A549 (cell line): Measurements from ENCODE around the gene PNPLA4. TPM values are rescaled to one million over a fixed set of nuclear protein-coding genes. Genes with fewer than 3 reads are reported as not detected.

ENCODE experiments used
- ATAC-seq, 2 experiments: fragments of 200-7000 bp in 1 of 2; fragments of >200 bp in 1 of 2; cut with Nextera tagmentation in 1 of 2; cut with Tn5 transposase in 1 of 2; 3 replicates each; pipeline versions ENCODE4 v1.8.0 to v1.9.1; 2018 to 2020; ENCODE audit warnings: mild to moderate bottlenecking in 1 of 2, moderate library complexity in 1 of 2
- CTCF ChIA-PET: fragments of 300-600 bp; sonication (Branson Sonifier 250); formaldehyde crosslinking; extraction: SDS; loops from one replicate; lab custom pipeline; 2021; ENCODE audit warnings: antibody characterized with exemption, inconsistent platforms; lab: Yijun Ruan, JAX
- POLR2A ChIA-PET: fragments of 350-600 bp; formaldehyde crosslinking; extraction: SDS; loops from one replicate; lab custom pipeline; 2021; ENCODE audit warnings: antibody characterized with exemption, inconsistent platforms; lab: Yijun Ruan, JAX
- DNase-seq, 2 experiments: peaks; one replicate each; pipeline versions ENCODE4 v3.0.0 to v3.0.0-alpha.2; 2011 to 2016; ENCODE audit warnings: low read depth in 1 of 2, low spot score in 1 of 2
- FAIRE-seq: peaks from 2 replicates; lab custom pipeline; 2011; peaks lifted over from hg19 to GRCh38; lab: Jason Lieb, UNC
- H3K27ac ChIP-seq, 2 experiments: fragments of >200 bp; sonication (Bioruptor Twin); formaldehyde crosslinking; 3 replicates each; pipeline ENCODE4 v1.5.1; 2016 to 2017
- H3K4me1 ChIP-seq: fragments of >200 bp; sonication (Bioruptor Twin); formaldehyde crosslinking; 3 replicates; pipeline ENCODE4 v1.6.1; 2016
- H3K4me2 ChIP-seq: fragments of >200 bp; sonication (Bioruptor Twin); formaldehyde crosslinking; 3 replicates; pipeline ENCODE4 v1.6.1; 2016
- H3K4me3 ChIP-seq: fragments of >200 bp; sonication (Bioruptor Twin); formaldehyde crosslinking; 3 replicates; pipeline ENCODE4 v1.5.1; 2016
- H3K9me3 ChIP-seq: fragments of >200 bp; sonication (Bioruptor Twin); formaldehyde crosslinking; 3 replicates; pipeline ENCODE4 v1.6.1; 2016
- ATOH8 ChIP-seq: fragments of 250-450 bp; sonication (Bioruptor Pico); IDR thresholded peaks from 2 replicates; pipeline ENCODE4 v1.5.0; 2020; ENCODE audit warnings: low read depth, mild to moderate bottlenecking, moderate library complexity
- BHLHE40 ChIP-seq: IDR thresholded peaks from 2 replicates; pipeline ENCODE4 v1.6.1; 2012; ENCODE audit warnings: low read depth, low read length, inconsistent platforms
- CBX2 ChIP-seq: fragments of 200-600 bp; sonication (generic); IDR thresholded peaks from 2 replicates; pipeline ENCODE4 v1.6.1; 2016; ENCODE audit warnings: low read depth, mild to moderate bottlenecking, borderline replicate concordance
- CEBPB ChIP-seq, 2 experiments: fragments of >200 bp in 1 of 2; sonication (Bioruptor Twin) in 1 of 2; formaldehyde crosslinking in 1 of 2; IDR thresholded peaks; 2 replicates each; pipeline ENCODE4 v1.6.1; 2012 to 2016
- CHD4 ChIP-seq: fragments of 200-600 bp; sonication (generic); IDR thresholded peaks from 2 replicates; pipeline ENCODE4 v1.6.1; 2016; ENCODE audit warnings: antibody characterized with exemption, mild to moderate bottlenecking, borderline replicate concordance
- CTCF ChIP-seq: fragments of >200 bp; sonication (Bioruptor Twin); formaldehyde crosslinking; IDR thresholded peaks from 3 replicates; pipeline ENCODE4 v1.5.1; 2016
- ESRRA ChIP-seq: fragments of 150-350 bp; IDR thresholded peaks from 2 replicates; pipeline ENCODE4 v1.6.1; 2014; ENCODE audit warnings: mild to moderate bottlenecking, low read length, borderline replicate concordance
- FOXS1 ChIP-seq: fragments of 250-450 bp; sonication (Bioruptor Pico); IDR thresholded peaks from 2 replicates; pipeline ENCODE4 v1.5.0; 2020; ENCODE audit warnings: mild to moderate bottlenecking, moderate library complexity
- GATA3 ChIP-seq: IDR thresholded peaks from 2 replicates; pipeline ENCODE4 v1.6.1; 2012; ENCODE audit warnings: borderline replicate concordance
- HDAC2 ChIP-seq: fragments of 200-600 bp; sonication (generic); IDR thresholded peaks from 2 replicates; pipeline ENCODE4 v1.6.1; 2016
- HES2 ChIP-seq: fragments of >200 bp; sonication (Bioruptor Twin); formaldehyde crosslinking; IDR thresholded peaks from 2 replicates; pipeline ENCODE4 v1.6.1; 2016
- HMGXB4 ChIP-seq: fragments of 250-450 bp; sonication (Bioruptor Pico); IDR thresholded peaks from 2 replicates; pipeline ENCODE4 v1.5.0; 2021; ENCODE audit warnings: mild to moderate bottlenecking, moderate library complexity, borderline replicate concordance
- HOXA7 ChIP-seq: fragments of 250-450 bp; sonication (Bioruptor Pico); IDR thresholded peaks from 2 replicates; pipeline ENCODE4 v1.5.0; 2020; ENCODE audit warnings: mild to moderate bottlenecking, moderate library complexity
- KDM5A ChIP-seq: fragments of 200-600 bp; sonication (generic); IDR thresholded peaks from 2 replicates; pipeline ENCODE4 v1.6.1; 2016; ENCODE audit warnings: antibody characterized with exemption, mild to moderate bottlenecking
- MAFK ChIP-seq: fragments of 450-650 bp; IDR thresholded peaks from 2 replicates; pipeline ENCODE4 v1.6.1; 2014; ENCODE audit not compliant: partially characterized antibody
- MAX ChIP-seq: IDR thresholded peaks from 2 replicates; pipeline ENCODE4 v1.6.1; 2012
- NR3C1 ChIP-seq: fragments of >200 bp; sonication (Bioruptor Twin); formaldehyde crosslinking; IDR thresholded peaks from 3 replicates; pipeline ENCODE4 v1.6.1; 2017
- POLR2A ChIP-seq: IDR thresholded peaks from 2 replicates; pipeline ENCODE4 v1.6.1; 2012; ENCODE audit warnings: mild to moderate bottlenecking, low read length
- RAD21 ChIP-seq, 2 experiments: fragments of >200 bp in 1 of 2; sonication (Bioruptor Twin) in 1 of 2; formaldehyde crosslinking in 1 of 2; IDR thresholded peaks in 1 of 2; conservative IDR thresholded peaks in 1 of 2; 2 replicates in 1 of 2; 3 replicates in 1 of 2; pipeline ENCODE4 v1.6.1; 2012 to 2018; ENCODE audit warnings: inconsistent platforms in 1 of 2
- SMC3 ChIP-seq: fragments of >200 bp; sonication (Bioruptor Twin); formaldehyde crosslinking; IDR thresholded peaks from 3 replicates; pipeline ENCODE4 v1.6.1; 2018; ENCODE audit warnings: inconsistent platforms
- ZSCAN20 ChIP-seq: fragments of 250-450 bp; sonication (Bioruptor Pico); IDR thresholded peaks from 2 replicates; pipeline ENCODE4 v1.8.0; 2022; ENCODE audit warnings: mild to moderate bottlenecking, moderate library complexity
- WGBS: methylation state at CpG from one replicate; pipeline ENCODE4 v1.1.6; 2017; ENCODE audit errors: missing lambda C conversion rate; 5-methylcytosine and 5-hydroxymethylcytosine counted together
- polyA plus RNA-seq, 4 experiments: library from polyadenylated mRNA; depleted of rRNA in 3 of 4; stranded (reverse); fragments of >200 nt; fragmentation: RNase III in 1 of 4; extraction: RNeasy Plus Mini Kit Qiagen cat#74134 plus additional on column Dnase treatment in 1 of 4; gene quantifications; 2 replicates in 3 of 4; 3 replicates in 1 of 4; pipeline ENCODE4 v1.2.3, GENCODE V29; 2011 to 2017

The PNPLA4 gene
- polyA plus RNA-seq, 2 of the 4 experiments (the other 2 are of a cell fraction) = 9.7 to 24.7 TPM

- no peaks in the 10 kb centered on the region for H3K9me3 ChIP-seq
- DNase-seq (peak in 1 of 2 experiments; percentile 11), FAIRE-seq (peak; percentile 89), ATAC-seq (peak in 1 of 2 experiments; percentile 43; a peak in 2 of 6 replicates)
- ChIA-PET CTCF (no interaction called here), POLR2A (no interaction called here)
- WGBS = 0% methylated on average over 3 of the region's 3 CpGs
- H3K4me1 ChIP-seq = no peaks in the 10 kb centered on the region
- H3K4me2 ChIP-seq = no peak overlapping the region
- H3K27ac ChIP-seq = no peak overlapping the region
- TF ChIP-seq MAFK (no peak), HDAC2 (no peak), CEBPB (IDR thresholded peaks at IDR 0.05) (no peak), POLR2A (no peak), SMC3 (no peak), CHD4 (no peak), CTCF (peak; percentile 33; the same call in 2 of the 3 replicates), GATA3 (no peak), RAD21 (conservative IDR thresholded peaks at IDR 0.05 in 1 of 2, IDR thresholded peaks at IDR 0.05 in 1 of 2) (peak; percentile 25 to 37; a peak in 2 of 5 replicates), FOXS1 (CRISPR knock-in tag) (no peak), ESRRA (no peak)
- no peak overlapping the region for H3K4me3 ChIP-seq
These were observed 14.3 kb upstream of the PNPLA4 start for GRCh38 chrX:7941390-7942042.

GRCh38 chrX:7934026-7934425, 6.8 kb upstream of the PNPLA4 start:
- FAIRE-seq (no peak), ATAC-seq (no peak), DNase-seq (no peak)
- H3K27ac ChIP-seq = no peak overlapping the region
- no peak overlapping the region for H3K4me2 ChIP-seq
- CTCF ChIA-PET = no interaction called here
- TF ChIP-seq HOXA7 (CRISPR knock-in tag) (no peak), HMGXB4 (CRISPR knock-in tag) (no peak), BHLHE40 (no peak), MAX (no peak), GATA3 (no peak), FOXS1 (CRISPR knock-in tag) (no peak), ATOH8 (no peak), HES2 (no peak), ZSCAN20 (no peak), CBX2 (no peak), KDM5A (no peak), NR3C1 (no peak), HDAC2 (no peak)
- TF ChIP-seq, all 56 proteins: peak for 0
- WGBS = 45% methylated on average over 2 of the region's 2 CpGs
- POLR2A ChIA-PET = no interaction called here
- Histone ChIP-seq H3K4me1 (no peaks in the 10 kb centered on the region), H3K4me3 (no peak overlapping the region), H3K9me3 (no peaks in the 10 kb centered on the region)
